GM19395 (cell line): ENCODE data around the gene ATM.

ENCODE experiments used
- ATAC-seq: cut with Tn5 transposase; IDR thresholded peaks from one replicate; pipeline ENCODE4 v1.9.1; 2021; ENCODE audit warnings: mild to moderate bottlenecking, moderate library complexity; ENCODE audit not compliant: unreplicated experiment

ATM gene, protein sequence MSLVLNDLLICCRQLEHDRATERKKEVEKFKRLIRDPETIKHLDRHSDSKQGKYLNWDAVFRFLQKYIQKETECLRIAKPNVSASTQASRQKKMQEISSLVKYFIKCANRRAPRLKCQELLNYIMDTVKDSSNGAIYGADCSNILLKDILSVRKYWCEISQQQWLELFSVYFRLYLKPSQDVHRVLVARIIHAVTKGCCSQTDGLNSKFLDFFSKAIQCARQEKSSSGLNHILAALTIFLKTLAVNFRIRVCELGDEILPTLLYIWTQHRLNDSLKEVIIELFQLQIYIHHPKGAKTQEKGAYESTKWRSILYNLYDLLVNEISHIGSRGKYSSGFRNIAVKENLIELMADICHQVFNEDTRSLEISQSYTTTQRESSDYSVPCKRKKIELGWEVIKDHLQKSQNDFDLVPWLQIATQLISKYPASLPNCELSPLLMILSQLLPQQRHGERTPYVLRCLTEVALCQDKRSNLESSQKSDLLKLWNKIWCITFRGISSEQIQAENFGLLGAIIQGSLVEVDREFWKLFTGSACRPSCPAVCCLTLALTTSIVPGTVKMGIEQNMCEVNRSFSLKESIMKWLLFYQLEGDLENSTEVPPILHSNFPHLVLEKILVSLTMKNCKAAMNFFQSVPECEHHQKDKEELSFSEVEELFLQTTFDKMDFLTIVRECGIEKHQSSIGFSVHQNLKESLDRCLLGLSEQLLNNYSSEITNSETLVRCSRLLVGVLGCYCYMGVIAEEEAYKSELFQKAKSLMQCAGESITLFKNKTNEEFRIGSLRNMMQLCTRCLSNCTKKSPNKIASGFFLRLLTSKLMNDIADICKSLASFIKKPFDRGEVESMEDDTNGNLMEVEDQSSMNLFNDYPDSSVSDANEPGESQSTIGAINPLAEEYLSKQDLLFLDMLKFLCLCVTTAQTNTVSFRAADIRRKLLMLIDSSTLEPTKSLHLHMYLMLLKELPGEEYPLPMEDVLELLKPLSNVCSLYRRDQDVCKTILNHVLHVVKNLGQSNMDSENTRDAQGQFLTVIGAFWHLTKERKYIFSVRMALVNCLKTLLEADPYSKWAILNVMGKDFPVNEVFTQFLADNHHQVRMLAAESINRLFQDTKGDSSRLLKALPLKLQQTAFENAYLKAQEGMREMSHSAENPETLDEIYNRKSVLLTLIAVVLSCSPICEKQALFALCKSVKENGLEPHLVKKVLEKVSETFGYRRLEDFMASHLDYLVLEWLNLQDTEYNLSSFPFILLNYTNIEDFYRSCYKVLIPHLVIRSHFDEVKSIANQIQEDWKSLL (N-terminal part only)

DNA sequence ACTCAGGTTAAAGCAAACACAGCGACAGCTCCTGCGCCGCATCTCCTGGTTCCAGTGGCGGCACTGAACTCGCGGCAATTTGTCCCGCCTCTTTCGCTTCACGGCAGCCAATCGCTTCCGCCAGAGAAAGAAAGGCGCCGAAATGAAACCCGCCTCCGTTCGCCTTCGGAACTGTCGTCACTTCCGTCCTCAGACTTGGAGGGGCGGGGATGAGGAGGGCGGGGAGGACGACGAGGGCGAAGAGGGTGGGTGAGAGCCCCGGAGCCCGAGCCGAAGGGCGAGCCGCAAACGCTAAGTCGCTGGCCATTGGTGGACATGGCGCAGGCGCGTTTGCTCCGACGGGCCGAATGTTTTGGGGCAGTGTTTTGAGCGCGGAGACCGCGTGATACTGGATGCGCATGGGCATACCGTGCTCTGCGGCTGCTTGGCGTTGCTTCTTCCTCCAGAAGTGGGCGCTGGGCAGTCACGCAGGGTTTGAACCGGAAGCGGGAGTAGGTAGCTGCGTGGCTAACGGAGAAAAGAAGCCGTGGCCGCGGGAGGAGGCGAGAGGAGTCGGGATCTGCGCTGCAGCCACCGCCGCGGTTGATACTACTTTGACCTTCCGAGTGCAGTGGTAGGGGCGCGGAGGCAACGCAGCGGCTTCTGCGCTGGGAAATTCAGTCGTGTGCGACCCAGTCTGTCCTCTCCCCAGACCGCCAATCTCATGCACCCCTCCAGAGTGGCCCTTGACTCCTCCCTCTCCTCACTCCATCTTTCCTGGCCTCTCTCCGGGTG lies at the start of gene ATM, which contains the start of gene NPAT:
Gene ATM (plus strand): TSS at position 494 of the 774 bp plus-strand sequence. CDS start 4,558 bp downstream, outside the sequence.
Gene NPAT (minus strand): TSS at position 65 of the 774 bp plus-strand sequence. CDS start 102 bp downstream, outside the sequence.
- peak; percentile 80 for ATAC-seq

DNA sequence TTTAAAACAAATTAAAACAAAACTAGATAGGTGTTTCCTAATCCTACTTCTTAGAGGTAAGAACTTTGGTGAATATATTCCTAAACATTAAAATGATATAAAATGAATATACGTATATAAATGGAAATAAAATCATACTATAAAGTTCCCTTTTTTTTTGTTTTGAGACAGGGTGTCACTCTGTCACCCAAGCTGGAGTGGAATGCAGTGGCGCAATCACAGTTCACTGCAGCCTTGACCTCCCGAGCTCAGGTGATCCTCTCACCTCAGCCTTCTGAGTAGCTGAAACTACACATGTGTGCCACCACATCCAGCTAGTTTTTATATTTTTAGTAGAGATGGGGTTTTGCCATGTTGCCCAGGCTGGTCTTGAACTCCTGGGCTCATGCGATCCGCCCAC lies 45.3 kb upstream of the ATM start:
- ATAC-seq, result no peak

DNA sequence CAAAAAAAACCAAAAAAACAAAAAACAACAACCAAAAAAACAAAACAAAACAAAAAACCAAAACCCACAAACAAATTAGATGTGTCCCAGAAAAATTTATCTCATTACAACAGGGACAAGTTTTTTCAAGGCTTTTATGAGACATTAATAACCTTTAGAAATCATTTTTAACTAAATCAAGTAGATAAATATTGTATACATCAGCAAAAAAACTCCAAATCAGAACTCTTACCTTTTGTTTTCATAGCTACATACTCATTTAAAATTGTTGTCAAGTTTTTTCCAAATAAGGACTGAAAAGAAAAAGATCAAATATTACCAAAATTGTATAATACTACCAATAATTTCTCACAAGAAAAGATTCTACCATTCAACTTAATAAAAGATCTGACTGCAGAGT lies 29.1 kb upstream of the ATM start:
- no peak for ATAC-seq

DNA sequence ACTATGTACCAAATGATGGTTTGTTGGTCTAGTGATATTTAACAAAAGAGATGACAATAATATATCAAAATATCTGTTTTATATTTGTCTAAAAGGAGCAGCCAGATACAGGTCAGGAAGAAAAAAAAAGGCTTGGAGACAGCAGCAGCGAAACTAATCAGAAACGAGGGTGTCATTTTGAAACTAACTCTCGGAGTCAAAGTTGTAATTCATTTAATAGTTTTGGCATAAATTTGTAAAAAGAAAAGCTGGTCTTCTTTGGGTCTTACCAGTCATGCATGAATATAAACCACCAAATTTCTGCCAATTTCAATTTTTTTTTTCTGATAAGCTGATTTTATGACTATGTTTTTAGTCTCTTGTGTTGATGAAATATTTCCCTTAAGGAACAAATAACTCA lies 26.0 kb upstream of the ATM start:
- ATAC-seq, result peak; percentile 43

DNA sequence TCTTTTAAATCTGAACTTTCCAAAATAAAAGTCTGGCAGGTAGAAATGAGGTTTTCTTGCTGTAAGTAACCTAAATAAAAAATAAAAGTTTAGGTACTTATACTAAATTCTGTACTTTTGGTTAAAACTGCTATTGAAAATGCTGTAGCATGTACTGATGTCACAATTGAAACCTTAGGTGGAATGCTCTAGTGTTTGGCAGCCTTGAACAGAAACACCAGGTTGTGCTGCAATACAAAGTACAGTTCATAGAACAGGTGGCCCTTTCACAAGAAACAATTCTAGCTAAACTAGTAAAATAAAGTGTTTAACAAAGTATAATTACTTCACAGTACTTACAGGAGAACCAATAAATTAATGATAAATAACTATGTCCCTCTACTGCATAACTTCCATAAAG lies 25.5 kb upstream of the ATM start:
- peak; percentile 52 for ATAC-seq

DNA sequence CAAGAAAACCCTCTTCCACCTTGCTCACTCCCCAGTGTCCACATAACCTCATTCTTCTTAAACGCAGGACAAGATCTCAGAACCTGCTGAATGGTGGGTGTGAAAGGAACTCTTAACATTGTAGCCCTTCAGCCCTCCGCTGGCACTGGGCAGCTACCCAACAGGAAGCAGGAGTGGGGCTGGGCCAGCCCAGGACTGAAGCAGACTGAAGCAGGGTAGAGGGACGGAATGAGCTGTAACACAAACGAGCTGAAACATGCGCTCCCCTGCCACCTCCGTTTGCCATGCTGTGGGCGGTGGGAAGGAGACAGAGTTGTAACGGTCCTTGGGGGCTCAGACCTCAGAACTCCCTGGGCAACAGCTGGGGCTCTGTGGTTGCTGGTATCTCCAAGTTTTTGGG lies 24.0 kb upstream of the ATM start:
- no peak for ATAC-seq

DNA sequence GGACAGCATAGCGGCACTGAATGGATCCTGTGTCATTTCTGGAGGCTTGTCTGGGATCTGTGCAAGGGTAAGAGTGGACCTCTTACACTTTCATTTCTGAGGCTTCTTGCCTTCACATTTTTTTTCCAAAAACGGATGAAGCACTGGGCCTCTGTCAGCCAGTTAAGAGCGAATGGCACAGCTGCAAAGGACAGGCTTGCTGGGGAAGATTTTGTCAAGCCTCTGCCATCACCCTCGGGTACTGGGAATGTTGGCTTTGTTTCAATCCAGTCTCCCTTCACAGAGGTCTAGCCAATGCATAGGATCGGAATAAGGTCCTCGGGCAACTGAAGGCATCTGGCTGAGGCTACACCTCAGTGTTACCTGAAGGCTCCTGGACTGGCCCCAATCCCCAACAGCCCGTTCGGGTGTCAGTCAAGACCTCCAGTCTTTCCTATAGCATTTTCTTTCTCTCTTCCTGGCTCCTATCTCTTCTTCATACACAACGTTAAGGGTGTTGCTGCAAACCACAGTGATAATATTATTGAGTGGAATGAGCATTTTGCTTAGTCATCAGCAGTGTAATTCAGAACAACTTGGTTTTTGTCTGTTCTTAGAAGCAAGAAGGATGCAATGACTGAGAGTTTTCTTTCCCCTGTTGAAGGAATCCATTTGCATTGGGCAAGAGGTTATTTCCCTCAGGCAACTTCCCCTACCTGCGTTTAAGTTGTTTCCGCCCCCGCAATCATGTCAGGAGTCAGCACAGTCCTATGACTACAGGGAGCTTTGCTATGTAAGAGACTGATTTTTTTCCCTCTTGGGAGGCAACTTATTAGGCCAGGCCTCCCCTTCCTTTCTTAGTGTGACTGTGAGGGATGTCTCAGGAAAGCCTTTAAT lies 23.2 kb upstream of the ATM start:
- peak; percentile 78 for ATAC-seq

DNA sequence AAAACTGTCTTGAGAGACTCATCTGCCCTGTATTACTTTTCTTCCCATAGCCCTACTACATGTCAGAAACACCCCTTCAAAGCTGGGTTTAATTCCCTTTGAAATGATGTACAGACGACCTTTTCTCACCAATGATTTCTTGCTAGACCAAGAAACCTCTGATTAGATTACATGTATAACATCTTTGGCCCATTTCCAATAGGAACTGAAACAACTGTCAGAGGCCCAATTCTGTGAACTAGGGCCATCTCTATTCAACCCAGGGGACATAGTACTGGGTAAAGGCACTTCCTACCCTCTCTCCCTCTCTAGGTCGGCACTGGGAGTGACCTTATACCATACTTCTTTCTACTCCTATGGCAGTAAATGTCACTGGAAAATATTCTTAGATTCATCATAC lies 19.8 kb upstream of the ATM start:
- no peak for ATAC-seq

DNA sequence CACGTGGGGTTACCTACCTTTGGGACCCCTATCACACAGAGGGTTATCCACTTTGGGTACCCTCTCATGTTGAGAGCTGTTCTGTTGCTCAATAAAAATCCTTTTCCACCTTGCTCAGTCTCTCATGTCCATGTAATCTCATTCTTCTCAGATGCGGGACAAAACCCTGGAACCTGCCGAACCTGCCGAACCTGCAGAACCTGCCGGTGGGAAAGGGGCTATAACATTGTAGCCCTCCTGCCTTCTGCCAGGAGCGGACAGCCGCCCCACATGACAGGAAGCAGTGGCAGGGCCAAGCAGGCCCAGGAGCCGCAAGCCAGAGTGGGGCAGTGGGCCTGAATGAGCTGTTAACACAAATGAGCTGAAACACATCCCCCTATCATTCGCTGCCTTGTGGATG lies 18.5 kb upstream of the ATM start:
- no peak for ATAC-seq

DNA sequence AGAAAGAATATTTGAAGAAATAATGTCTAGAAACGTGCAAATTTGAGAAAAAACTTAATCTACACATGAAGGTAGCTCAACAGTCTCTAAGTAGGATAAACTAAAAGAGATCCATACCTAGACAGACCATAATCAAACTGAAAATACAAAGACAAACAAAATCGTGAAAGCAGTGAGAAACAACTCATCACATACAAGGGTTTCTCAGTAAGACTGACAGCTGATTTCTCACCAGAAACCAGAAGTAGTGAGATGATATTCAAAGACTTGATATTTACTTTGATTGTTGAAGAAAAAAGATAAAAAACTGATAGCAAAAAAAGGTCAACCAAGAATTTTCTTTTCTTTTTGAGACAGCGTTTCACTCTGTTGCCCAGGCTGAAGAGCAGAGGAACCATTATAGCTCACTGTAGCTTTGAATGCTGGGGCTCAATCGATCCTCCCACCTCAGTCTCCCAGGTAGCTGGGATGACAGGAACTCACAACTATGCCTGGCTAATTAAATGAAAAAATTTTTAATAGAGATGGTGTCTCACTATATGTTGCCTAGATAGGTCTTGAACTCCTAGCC lies 17.9 kb upstream of the ATM start:
- no peak for ATAC-seq

DNA sequence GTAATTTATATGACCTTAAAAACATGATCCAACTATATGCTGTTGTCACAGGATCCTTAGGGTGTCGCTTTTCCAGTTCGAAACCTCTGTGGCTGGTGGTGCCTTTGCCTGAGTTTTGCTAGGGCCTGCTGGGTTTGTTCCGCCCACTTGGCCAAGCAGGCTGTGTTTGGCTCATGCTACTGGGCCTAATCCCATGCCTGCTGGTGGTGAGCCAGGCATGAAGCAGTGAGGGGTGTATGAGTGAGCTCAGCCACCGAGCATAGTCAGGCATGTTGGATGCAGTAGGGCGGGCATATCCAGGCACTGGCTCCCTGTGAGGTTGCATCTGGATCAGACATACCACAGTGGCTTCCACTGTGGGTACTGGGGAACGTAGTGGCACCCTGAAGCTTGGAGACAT lies 16.7 kb upstream of the ATM start:
- no peak for ATAC-seq

DNA sequence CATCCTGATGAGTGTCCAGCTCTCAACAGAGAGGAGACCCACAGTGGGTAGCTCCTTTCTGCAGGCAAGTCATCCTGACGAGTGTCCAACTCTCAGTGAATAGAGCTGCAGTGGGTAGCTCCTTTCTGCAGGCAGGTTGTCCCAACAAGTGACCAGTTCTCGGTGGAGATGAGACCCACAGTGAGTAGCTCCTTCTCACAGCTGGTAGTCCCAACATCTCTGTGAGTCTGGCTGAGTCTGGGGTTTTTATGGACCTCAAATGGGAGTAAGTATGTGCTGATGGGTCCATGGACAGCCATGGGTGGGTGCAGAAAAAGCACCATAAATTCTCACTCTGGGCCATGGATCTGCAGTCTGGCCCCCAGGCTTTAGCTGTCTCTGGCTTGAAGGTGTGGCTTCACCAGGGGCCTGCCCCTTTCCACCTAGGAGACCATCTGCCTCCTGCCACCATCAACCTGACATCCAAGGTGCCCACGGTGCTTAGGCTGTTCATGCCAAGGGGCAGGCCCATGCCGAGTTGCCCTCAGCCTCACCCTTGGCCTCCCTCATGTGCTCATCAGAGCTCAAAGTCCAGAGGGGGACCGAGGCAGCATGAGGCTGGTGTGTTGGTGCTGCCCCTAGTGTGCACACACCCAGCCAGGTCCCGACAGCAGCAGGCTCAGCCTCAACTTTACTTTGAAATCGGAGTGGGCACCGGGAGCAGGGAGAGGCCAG lies 15.7 kb upstream of the ATM start:
- no peak for ATAC-seq

DNA sequence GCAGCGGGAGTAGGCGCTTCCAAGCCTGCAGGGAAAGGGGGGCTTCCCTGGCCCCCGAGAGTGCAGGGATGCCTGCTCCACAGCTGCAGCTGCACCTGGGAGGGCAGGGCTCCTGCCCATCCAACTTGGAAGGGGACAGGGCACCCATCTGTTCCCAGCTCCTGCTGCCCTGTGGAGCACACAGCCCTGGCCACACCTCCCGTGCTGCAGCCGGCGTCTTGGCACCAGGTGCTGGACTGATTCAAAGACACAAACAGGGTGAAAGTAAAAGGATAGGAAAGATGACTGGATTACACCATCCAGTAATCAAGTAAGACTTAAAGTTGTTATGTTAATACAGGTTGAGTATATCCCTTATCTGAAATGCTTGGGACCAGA lies 15.2 kb upstream of the ATM start:
- no peak for ATAC-seq

DNA sequence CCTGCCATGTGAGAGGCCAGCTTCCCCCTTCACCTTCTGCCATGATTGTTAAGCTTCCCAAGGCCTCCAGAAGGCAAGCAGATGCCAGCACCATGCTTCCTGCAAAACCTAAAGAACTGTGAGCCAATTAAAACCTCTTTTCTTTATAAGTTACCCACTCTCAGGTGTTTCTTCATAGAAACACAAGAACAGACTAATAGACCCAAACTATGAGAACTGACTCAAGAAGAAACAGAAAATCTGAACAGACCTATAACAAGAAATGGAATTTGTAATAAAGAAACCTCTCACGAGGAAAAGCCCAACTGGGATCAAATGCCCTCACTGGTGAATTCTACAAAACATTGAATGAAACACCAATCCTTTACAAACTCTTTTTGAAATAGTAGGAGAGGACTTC lies 12.4 kb upstream of the ATM start:
- ATAC-seq, result no peak

DNA sequence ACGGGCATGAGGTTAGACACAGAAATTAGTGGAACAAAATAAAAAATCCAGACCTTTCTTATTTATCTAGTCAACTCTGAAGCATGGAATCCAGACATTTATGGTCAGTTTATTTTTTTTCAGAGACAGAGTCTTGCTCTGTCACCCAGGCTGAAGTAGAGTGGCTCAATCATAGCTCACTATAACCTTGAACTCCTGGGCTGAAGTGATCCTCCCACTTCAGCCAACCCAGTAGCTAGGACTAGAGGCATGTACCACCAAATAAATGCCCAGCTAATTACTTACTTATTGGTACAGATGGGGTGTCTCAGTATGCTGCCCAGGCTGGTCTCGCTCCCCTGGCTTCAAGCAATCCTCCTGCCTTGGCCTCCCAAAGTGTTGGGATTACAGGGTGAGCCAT lies 9.1 kb upstream of the ATM start:
- ATAC-seq, result no peak

DNA sequence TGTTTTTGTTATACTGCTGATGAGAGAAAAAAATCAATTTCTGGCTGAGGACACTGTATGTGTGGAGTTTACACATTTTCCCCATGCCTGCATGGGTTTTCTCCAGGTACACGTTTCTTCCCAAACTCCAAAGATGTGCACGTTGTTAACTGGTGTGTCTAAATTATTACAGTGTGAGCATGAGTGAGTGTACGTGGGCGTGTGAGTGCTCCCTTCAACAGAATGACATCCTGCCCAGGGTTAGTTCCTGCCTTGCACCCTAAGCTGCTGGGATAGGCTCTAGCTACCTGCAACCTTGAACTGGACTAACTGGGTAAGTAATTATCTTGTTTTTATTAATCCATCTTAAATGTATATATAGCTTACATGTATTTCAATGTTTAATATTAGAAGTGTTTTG lies 5.9 kb upstream of the ATM start:
- ATAC-seq, result no peak

DNA sequence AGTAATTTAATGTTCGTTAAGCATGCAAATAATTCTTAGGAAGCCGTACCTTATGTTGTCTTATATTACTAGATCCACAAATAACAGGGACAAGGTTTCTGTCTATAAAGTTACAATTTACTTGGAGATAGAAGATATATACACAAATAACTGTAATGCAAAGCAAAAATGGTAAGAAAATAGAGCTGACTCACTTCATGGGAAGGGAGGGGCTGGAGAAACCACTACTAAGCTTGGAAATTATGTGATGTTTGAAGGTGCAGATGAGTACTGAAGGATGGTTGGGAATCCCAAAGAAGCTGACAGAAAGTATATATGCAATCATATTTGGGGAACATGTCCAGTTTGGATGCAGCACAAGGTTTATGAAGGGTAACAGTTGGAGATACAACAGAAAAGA lies 4.4 kb upstream of the ATM start:
- ATAC-seq, result no peak
